Measurements from ENCODE around the gene LRRC4C.

The LRRC4C gene

DNA sequence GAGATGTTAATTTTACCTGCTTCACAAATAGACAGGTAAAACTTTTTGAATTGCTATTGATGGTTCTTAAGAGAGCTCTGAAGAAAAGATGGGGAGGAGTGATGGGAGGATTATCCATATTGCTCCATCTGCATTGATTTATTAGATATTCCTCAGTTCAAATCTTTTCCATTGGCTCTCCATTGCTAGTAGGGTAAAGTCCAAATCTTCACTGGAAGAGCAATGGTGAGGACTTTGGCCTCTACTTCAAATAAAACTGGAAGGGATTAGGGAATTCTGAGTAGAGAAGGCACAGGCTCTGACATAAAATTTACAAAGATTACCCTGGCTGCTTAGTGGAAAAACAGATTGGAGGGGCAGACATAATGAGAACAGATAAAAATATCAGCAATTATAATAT lies 1024.1 kb downstream of the LRRC4C start:
- no peak overlapping the region for H3K27ac ChIP-seq
- ChIA-PET POLR2A (ENCODE audit: low non-redundant PET) (no interaction called here), CTCF (no interaction called here)
- DNase-seq (ENCODE audit: low spot score) = no peak
- TF ChIP-seq, protein P1, sequence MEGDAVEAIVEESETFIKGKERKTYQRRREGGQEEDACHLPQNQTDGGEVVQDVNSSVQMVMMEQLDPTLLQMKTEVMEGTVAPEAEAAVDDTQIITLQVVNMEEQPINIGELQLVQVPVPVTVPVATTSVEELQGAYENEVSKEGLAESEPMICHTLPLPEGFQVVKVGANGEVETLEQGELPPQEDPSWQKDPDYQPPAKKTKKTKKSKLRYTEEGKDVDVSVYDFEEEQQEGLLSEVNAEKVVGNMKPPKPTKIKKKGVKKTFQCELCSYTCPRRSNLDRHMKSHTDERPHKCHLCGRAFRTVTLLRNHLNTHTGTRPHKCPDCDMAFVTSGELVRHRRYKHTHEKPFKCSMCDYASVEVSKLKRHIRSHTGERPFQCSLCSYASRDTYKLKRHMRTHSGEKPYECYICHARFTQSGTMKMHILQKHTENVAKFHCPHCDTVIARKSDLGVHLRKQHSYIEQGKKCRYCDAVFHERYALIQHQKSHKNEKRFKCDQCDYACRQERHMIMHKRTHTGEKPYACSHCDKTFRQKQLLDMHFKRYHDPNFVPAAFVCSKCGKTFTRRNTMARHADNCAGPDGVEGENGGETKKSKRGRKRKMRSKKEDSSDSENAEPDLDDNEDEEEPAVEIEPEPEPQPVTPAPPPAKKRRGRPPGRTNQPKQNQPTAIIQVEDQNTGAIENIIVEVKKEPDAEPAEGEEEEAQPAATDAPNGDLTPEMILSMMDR (conservative IDR thresholded peaks at IDR 0.05; ENCODE audit: low read depth) = no peak

DNA sequence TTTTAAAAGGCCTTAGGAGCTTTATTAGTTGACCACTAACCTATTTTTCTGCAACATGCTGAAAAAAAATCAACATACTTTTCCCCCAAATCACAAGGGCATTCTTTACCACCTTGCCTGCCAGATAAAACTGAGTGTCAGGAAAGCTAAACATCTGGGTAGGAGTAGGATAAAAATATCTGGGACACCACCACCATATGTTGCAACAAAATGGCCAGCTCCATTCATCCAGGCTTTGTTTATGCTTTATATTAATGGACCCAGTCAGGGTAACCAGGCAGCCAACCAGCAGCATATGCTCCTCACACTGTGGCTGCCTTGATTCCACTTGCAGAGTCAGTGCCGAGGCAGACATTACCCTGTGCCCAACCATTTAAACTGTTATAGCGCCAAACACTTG lies 1024.5 kb downstream of the LRRC4C start:
- ChIA-PET CTCF (no interaction called here), POLR2A (ENCODE audit: low non-redundant PET) (no interaction called here)
- no peak overlapping the region for H3K27ac ChIP-seq
- DNase-seq (ENCODE audit: low spot score) = no peak
- TF ChIP-seq, protein P1 (conservative IDR thresholded peaks at IDR 0.05; ENCODE audit: low read depth) = no peak

DNA sequence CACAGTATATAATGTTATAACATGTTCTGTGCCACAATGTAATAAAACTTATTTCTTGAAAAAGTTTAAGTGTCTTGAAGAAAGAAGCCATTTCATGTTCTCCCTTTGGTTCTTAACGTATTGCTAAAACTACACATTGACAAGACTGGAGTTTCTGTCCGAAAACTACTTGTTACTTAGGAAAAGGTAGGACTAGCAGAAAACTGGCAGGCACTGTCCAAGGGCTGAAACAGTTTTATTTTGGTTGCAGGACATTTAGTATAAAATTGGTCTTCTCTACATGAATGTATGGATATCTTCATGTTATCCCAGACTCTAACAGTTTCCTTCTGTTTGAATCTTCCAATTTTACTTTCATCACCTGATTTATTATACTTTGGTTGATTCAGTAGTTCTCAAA lies 1027.1 kb downstream of the LRRC4C start:
- POLR2A ChIA-PET (ENCODE audit: low non-redundant PET) = no interaction called here
- TF ChIP-seq, protein P1 (conservative IDR thresholded peaks at IDR 0.05; ENCODE audit: low read depth) = no peak
- DNase-seq (ENCODE audit: low spot score) = no peak
- H3K27ac ChIP-seq = no peak overlapping the region
- CTCF ChIA-PET = no interaction called here

DNA sequence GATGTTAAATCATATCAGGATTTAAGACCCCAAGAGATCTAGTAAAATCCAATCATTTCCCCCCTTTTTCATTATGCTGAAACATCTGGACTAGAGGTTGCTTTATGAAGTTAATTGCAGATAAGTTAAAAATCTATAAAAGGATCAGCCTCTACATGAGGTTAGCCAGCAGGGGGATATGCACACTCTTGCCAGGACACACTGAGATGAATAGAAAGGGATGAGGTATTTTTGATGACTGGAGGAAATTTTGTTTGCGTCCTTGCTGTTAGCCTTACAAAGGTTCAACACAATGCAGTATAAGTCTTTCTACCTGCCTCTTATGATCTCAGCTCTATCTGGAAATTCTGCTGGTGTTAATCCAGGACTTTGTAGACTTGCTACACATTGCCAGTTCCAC lies 1034.3 kb downstream of the LRRC4C start:
- TF ChIP-seq, protein P1 (conservative IDR thresholded peaks at IDR 0.05; ENCODE audit: low read depth) = no peak
- ChIA-PET POLR2A (ENCODE audit: low non-redundant PET) (no interaction called here), CTCF (no interaction called here)
- no peak for DNase-seq (ENCODE audit: low spot score)
- H3K27ac ChIP-seq = no peak overlapping the region

DNA sequence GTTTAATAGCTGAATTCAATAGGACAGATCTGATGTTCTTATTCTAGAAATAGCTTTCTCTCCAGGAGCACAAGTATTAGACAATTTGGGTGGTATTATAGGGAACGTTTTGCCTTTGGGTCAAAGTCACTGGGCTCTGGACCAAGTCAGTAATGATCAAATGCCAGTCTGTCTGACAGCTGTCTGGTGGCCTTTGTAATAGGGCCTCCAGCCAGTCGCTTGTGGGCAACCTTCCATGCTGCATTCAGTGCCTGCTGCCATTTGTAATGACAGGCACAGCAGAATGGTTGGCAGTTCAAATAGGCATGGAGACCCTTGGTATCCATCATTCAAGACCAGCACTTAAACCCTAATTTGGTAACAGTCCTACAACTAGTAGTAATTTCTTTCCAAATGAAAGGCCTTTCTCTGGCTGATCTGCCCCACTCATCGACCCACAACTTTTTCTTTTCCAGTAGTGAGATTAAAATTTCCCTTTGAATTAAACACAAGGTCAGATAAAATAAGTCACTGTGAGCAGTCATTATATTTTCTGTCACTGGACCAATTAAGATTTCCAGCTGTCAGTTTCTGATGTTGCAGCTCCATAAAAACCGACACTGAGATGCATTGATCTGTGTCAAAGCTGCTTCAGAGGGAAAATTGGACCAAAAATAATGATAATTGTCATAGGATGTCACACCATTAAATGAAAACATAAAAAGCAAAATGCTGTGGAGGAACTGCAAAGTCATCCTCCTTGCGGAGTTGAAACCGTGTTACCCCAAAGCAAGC lies 1038.1 kb downstream of the LRRC4C start:
- CTCF ChIA-PET = interaction anchor here (0.7 kb wide), 1 partner anchor 17 kb away, joined by 3 read pairs; no protein-coding TSS in a partner anchor
- POLR2A ChIA-PET (ENCODE audit: low non-redundant PET) = no interaction called here
- no peak for DNase-seq (ENCODE audit: low spot score)

DNA sequence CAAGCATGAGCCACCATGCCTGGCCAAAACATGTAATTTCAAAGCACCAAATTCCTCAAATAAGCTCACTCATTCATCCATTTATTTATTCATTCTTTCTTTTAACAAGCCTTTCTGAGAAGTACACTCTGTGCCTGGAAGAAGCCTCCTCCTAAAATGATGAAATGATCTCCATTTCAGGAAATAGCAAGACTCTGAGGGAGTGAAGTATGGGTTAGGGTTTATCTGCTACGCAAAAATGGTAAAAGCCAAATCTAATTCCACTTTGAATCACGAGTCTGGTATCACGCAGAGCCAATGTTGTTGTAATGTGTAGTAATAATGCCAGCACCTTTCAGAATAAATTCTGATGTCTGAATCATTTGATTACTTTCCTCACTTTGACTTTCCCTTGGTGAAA lies 1041.8 kb downstream of the LRRC4C start:
- DNase-seq (ENCODE audit: low spot score) = no peak
- CTCF ChIA-PET = no interaction called here
- H3K27ac ChIP-seq = no peak overlapping the region
- POLR2A ChIA-PET (ENCODE audit: low non-redundant PET) = no interaction called here
- TF ChIP-seq, protein P1 (conservative IDR thresholded peaks at IDR 0.05; ENCODE audit: low read depth) = no peak

More for the DNA sequence above, 1038.1 kb downstream of the LRRC4C start:
- no peak overlapping the region for H3K27ac ChIP-seq
- TF ChIP-seq, protein P1 (conservative IDR thresholded peaks at IDR 0.05; ENCODE audit: low read depth) = no peak
